HG02885 (cell line): Measurements from ENCODE around the gene CDC27.
A peak's percentile ranks its signal among the peaks of the same experiment; 100 is the strongest.
"Not testable (repeated sequence)": the region's sequence is repeated elsewhere in the genome, so short reads cannot be mapped to it uniquely, and the experiment has no call there.

ENCODE experiments used
- ATAC-seq: cut with Tn5 transposase; IDR thresholded peaks from one replicate; pipeline ENCODE4 v1.9.1; 2021; ENCODE audit warnings: mild to moderate bottlenecking; ENCODE audit not compliant: unreplicated experiment, poor library complexity

The CDC27 gene

GRCh38 chr17:47162013-47162622 lies 27.0 kb downstream of the CDC27 start:
- ATAC-seq: no peak

GRCh38 chr17:47159315-47159714 lies 29.8 kb downstream of the CDC27 start:
- no peak for ATAC-seq

- no peak for ATAC-seq
Measured at GRCh38 chr17:47145351-47145750, 43.7 kb downstream of the CDC27 start.

DNA sequence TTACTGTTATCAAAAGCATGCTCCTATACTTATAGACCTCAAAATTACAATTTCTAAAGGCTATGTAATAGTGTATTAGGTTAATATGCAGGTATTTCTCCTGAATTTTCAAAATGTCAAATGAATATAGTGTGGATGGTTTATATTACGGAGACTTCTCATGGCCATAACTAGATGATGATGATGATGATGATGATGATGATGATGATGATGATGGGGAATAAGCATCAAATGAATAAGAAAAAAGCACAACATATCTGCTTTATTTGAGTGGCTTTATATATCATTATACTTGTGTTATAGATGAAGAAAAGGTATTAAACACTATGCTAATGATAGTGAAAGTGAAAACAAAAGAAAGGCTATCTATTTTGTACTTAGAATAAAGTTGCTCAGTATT lies 53.9 kb downstream of the CDC27 start:
- ATAC-seq: no peak

- ATAC-seq: not testable (repeated sequence)
Measured at GRCh38 chr17:47134354-47134753, 54.7 kb downstream of the CDC27 start.

- ATAC-seq: no peak
Measured at GRCh38 chr17:47131761-47132160, 57.3 kb downstream of the CDC27 start.

DNA sequence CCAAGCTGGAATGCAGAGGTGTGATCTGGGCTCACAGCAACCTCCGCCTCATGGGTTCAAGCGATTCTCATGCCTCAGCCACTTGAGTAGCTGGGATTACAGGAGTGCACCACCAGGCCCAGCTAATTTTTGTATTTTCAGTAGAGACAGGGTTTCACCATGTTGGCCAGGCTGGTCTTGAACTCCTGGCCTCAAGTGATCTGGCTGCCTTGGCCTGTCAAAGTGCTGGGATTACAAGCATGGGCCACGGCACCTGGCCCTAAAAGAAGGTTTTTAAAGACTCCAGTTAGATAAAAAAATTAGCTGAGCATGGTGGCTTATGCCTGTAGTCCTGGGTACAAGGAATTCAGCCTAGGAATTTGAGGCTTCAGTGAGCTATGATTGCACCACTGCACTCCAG lies 62.3 kb downstream of the CDC27 start:
- not testable (repeated sequence) for ATAC-seq

GRCh38 chr17:47123262-47123661 lies 65.8 kb downstream of the CDC27 start:
- not testable (repeated sequence) for ATAC-seq

DNA sequence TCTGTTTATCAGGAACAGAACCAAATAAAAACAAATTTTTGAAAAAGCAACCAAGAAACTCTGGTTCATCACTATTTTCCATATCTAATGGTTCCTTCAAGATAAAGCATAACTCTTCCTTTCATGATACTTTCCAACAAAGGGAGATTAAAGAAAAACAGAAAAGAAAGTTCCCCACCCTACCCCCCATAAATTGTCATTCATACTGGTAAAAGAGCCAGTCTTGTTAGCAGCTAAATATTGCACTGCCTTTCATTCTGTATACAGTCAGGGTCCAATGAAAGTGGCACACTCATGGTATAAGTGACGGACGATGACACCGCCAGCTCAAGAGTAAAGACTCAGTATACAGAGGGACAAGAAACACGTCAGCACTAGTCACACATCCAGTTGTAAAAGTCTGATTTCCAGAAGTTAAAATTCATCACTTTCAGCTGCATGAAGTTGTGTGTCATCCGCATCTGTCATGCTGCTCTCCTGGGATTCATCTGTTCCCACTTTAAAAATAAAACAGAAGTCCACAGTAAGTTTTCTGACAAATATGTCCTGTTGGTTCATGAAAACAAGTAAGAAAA lies 68.5 kb downstream of the CDC27 start:
- no peak for ATAC-seq

GRCh38 chr17:47119746-47120520 lies 69.2 kb downstream of the CDC27 start:
- no peak for ATAC-seq

GRCh38 chr17:47117386-47117785 lies 71.7 kb downstream of the CDC27 start:
- no peak for ATAC-seq

DNA sequence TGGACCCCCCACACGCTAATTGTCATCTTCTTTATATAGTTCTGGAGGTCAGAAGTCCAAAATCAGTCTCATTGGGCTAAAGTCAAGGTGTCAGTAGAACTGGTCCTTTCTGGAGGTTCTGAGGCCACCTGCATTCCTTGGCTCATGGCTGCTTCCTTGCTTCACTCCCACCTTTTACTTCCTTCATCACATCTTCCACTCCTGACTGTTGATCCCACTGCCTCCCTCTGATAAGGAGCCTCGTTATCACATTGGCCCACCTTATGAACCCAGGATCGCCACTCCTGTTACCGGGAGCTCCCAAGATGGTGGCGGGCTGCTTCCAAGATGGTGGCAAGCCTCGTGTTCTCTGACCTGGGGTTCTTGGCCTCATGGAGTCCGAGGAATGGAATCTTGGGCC lies 83.0 kb downstream of the CDC27 start:
- ATAC-seq: no peak

DNA sequence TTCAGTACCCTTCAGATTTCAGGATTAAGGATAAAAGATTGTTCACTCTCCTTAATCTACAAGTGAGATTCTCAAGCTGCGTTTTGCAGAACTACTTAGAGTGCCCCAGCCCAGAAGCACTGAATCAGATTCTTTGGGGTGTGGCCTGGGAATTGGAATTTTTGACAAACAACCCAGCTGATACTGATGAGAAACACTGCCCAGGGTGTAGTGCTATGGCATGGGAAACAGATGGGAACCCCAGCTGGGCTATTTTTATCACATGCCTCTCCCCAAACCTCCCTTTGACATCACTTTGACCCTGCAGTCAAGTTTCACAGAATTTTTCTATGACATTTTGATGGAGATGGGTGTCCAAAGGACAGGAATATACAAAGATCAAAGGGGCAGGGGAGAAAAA lies 83.8 kb downstream of the CDC27 start:
- not testable (repeated sequence) for ATAC-seq

DNA sequence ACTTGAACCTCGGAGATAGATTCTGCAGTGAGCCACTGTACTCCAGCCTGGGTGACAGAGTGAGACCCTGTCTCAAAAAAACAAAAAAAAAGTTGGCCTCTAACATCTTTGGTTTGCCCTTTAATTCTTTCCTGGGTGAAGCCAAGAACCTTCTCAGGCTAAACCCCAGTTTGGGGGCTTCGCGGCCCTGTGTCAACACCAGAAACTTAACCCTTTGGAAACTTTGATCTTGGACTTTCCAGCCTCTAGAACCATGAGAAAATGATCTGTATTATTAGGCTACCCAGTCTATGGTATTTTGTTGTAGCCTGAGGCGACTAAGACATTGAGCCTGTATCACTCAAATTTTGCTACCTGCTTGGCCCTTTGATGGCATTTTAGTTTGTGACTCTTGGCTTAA lies 86.2 kb downstream of the CDC27 start:
- ATAC-seq: no peak

- peak; percentile 98 for ATAC-seq
Measured at GRCh38 chr17:47099987-47100711, 88.9 kb downstream of the CDC27 start.

DNA sequence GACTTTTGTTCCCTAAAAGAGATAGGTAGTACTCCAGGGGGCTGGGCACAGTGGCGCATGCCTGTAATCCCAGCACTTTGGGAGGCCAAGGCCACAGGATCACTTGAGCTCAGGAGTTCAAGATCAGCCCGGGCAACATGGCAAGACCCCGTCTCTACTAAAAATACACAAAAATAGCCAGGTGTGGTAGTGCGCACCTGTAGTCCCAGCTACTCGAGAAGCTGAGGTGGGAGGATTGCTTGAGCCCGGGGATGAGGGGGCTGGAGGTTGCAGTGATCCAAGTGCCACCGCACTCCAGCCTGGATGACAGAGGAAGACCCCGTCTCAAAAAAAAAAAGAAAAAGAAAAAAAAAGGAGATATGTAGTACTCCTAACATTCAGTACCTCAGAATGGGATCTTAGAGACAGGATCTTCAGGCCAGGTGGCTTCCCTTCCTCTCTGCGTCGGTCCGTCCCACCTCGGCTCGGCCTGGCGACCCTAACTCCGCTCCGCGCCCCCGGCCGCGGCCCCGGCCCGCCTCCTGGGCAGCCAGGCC lies 89.6 kb downstream of the CDC27 start:
- peak; percentile 19 for ATAC-seq

GRCh38 chr17:47096343-47096742 lies 92.8 kb downstream of the CDC27 start:
- no peak for ATAC-seq

- no peak for ATAC-seq
Measured at GRCh38 chr17:47095268-47095667, 93.8 kb downstream of the CDC27 start.

DNA sequence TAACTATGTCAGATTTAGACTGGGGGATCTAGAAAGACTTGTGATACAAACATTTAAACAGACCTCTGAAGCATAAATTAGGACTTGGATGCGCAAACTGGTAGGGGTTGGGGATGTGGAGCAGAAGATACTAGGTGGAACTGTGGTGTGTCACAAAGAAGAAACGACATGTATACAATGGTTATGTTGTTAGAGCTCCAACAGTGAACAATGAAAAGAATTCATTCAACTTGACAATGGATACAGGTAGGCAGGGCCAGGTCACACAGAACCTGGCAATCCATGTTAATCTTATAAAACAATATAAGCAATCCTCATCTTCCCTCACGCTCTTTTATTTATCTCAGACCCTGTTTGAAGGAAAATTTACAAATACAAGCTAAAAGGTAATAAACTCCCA lies 102.0 kb downstream of the CDC27 start:
- ATAC-seq: no peak

GRCh38 chr17:47085736-47086135 lies 103.4 kb downstream of the CDC27 start:
- no peak for ATAC-seq

DNA sequence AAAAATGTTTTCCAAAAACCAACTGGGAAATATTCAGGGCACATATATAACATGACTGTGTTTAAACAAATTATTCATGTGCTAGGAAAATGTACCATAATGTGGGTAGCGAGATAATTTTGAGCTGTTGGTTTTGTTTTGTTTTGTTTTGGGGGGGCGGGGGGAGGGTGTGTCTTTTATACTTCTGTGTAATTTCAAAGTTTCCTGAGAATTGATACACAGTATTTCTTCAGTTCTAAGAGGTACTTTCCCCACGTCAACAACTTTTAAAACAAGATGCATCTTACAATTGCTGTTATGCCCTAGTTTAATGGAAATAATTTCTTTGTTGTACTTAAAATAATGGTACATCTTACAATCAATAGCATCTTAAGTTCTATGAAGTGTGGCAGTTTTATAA lies 110.3 kb downstream of the CDC27 start:
- no peak for ATAC-seq
